SU-DHL-6 (cell line): ENCODE results near the gene NPTXR.

ENCODE experiments used
- CTCF ChIP-seq: fragments of 200-600 bp; sonication (generic); IDR thresholded peaks from one replicate; pipeline ENCODE4 v1.5.1; 2017; ENCODE audit warnings: antibody characterized with exemption, mild to moderate bottlenecking, low read length, moderate library complexity; ENCODE audit not compliant: insufficient read depth, poor library complexity, severe bottlenecking
- EZH2phosphoT487 ChIP-seq: fragments of 200-600 bp; sonication (generic), shearing (Covaris generic); conservative IDR thresholded peaks from 2 replicates; pipeline ENCODE4 v1.6.1; 2018; ENCODE audit warnings: mild to moderate bottlenecking, antibody characterized with exemption, low read length, moderate library complexity, mixed read lengths

DNA sequence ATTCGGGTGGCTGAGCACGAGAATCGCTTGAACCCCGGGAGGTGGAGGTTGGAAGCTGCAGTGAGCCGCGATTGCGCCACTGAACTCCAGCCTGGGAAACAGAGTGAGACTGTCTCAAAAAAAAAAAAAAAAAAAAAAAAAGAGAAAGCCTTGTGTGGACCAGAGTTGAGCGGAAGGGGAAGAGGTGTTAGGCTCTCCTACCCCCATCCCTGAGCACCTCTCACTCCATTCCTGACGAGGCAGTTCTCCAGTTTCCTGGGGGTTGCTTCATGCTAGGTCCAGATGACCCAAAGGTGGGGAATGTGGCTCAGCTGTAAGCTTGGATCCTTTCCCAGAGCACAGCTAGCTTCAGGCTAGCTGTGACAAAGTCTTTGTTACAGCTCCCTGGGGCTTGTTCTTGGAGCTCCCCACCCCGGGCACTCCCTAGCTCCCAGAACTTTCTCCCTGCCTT is 41.1 kb downstream of the NPTXR start:
- no peak for TF ChIP-seq CTCF
- TF ChIP-seq EZH2phosphoT487 = no peak
